Measurements from ENCODE around the gene C11orf97. TPM values are rescaled to one million over a fixed set of nuclear protein-coding genes. Genes with fewer than 3 reads are reported as not detected.
A peak's percentile ranks its signal among the peaks of the same experiment; 100 is the strongest.

Gene C11orf97
- total and polyA plus RNA-seq, 2 of the 13 experiments (the other 11 are each of a cell fraction or from before 2014, with no cell fraction given), result 0.35 TPM; not detected in 1

DNA sequence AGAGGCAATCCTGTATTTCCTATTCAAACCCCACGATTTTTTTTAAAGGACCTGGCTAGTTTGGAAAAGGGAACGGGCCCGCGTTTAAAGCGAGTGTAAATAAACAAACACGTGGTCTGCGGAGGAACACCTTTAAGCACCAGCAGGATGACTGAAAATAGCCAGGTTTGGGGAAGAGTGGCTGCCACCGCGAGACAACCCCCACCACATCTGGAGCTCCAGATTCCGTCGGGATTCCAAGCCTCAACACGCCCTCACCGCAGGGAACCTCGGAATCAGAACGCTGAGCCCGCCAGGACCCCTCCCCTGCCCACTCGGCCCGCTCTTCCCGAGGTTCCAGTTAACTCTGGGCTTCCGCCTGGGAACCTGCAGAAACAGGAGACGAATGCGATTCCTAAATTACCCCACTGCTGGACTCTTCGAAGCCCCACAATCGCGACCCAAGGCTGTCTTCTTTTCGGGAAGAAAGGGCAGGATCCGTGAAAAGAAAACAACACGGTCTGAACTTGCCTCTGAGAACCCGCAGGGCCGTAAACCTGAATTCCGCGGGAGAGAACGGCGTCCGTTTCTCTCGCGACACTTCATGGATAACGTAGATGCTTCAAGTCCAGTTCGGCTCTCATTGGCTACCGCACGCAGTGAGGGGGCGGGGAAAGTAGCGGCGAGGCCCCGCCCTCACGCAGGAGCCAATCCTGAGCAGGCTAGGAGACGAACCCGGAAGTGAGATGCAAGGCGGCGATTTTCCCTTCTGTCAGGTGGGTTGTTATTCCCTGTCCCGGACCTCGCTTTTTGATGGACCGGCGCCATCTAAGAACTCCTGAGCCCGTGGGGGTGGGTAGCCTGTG lies 18.8 kb upstream of the C11orf97 start, which contains the start of the genes ANKRD49 and MRE11 (continued):
- TF ChIP-seq ZNF598 (CRISPR knock-in tag; IDR thresholded peaks at IDR 0.05; ENCODE audit: borderline replicate concordance) (peak; percentile 77; the same call in 1 of the 2 replicates), KDM6A (CRISPR knock-in tag; IDR thresholded peaks at IDR 0.05; ENCODE audit: low read depth) (no peak), ZNF225 (CRISPR knock-in tag; IDR thresholded peaks at IDR 0.05) (no peak), KDM1A (CRISPR knock-in tag; IDR thresholded peaks at IDR 0.05) (no peak), ATF7-NPFF (CRISPR knock-in tag; IDR thresholded peaks at IDR 0.05; ENCODE audit: low read depth) (no peak), TMF1 (CRISPR knock-in tag; IDR thresholded peaks at IDR 0.05; ENCODE audit: low read depth) (no peak), SMAD9 (CRISPR knock-in tag; IDR thresholded peaks at IDR 0.05) (no peak), FOXO1 (CRISPR knock-in tag; IDR thresholded peaks at IDR 0.05) (no peak), SMAD1 (CRISPR knock-in tag; IDR thresholded peaks at IDR 0.05; ENCODE audit: borderline replicate concordance, low read depth) (no peak), BRCA1 (CRISPR knock-in tag; IDR thresholded peaks at IDR 0.05) (no peak), EHMT2 (IDR thresholded peaks at IDR 0.05; ENCODE audit: borderline replicate concordance, low read depth, low read length) (no peak), TP53 (CRISPR knock-in tag; conservative IDR thresholded peaks at IDR 0.05) (no peak)
- TF ChIP-seq, protein P1, sequence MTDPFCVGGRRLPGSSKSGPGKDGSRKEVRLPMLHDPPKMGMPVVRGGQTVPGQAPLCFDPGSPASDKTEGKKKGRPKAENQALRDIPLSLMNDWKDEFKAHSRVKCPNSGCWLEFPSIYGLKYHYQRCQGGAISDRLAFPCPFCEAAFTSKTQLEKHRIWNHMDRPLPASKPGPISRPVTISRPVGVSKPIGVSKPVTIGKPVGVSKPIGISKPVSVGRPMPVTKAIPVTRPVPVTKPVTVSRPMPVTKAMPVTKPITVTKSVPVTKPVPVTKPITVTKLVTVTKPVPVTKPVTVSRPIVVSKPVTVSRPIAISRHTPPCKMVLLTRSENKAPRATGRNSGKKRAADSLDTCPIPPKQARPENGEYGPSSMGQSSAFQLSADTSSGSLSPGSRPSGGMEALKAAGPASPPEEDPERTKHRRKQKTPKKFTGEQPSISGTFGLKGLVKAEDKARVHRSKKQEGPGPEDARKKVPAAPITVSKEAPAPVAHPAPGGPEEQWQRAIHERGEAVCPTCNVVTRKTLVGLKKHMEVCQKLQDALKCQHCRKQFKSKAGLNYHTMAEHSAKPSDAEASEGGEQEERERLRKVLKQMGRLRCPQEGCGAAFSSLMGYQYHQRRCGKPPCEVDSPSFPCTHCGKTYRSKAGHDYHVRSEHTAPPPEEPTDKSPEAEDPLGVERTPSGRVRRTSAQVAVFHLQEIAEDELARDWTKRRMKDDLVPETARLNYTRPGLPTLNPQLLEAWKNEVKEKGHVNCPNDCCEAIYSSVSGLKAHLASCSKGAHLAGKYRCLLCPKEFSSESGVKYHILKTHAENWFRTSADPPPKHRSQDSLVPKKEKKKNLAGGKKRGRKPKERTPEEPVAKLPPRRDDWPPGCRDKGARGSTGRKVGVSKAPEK (CRISPR knock-in tag; IDR thresholded peaks at IDR 0.05; ENCODE audit: borderline replicate concordance), result no peak
- TF ChIP-seq, protein P2, sequence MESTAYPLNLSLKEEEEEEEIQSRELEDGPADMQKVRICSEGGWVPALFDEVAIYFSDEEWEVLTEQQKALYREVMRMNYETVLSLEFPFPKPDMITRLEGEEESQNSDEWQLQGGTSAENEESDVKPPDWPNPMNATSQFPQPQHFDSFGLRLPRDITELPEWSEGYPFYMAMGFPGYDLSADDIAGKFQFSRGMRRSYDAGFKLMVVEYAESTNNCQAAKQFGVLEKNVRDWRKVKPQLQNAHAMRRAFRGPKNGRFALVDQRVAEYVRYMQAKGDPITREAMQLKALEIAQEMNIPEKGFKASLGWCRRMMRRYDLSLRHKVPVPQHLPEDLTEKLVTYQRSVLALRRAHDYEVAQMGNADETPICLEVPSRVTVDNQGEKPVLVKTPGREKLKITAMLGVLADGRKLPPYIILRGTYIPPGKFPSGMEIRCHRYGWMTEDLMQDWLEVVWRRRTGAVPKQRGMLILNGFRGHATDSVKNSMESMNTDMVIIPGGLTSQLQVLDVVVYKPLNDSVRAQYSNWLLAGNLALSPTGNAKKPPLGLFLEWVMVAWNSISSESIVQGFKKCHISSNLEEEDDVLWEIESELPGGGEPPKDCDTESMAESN (CRISPR knock-in tag; conservative IDR thresholded peaks at IDR 0.05), result no peak; the same call in 1 of the 2 replicates
- TF ChIP-seq, protein P3, sequence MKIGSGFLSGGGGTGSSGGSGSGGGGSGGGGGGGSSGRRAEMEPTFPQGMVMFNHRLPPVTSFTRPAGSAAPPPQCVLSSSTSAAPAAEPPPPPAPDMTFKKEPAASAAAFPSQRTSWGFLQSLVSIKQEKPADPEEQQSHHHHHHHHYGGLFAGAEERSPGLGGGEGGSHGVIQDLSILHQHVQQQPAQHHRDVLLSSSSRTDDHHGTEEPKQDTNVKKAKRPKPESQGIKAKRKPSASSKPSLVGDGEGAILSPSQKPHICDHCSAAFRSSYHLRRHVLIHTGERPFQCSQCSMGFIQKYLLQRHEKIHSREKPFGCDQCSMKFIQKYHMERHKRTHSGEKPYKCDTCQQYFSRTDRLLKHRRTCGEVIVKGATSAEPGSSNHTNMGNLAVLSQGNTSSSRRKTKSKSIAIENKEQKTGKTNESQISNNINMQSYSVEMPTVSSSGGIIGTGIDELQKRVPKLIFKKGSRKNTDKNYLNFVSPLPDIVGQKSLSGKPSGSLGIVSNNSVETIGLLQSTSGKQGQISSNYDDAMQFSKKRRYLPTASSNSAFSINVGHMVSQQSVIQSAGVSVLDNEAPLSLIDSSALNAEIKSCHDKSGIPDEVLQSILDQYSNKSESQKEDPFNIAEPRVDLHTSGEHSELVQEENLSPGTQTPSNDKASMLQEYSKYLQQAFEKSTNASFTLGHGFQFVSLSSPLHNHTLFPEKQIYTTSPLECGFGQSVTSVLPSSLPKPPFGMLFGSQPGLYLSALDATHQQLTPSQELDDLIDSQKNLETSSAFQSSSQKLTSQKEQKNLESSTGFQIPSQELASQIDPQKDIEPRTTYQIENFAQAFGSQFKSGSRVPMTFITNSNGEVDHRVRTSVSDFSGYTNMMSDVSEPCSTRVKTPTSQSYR (CRISPR knock-in tag; IDR thresholded peaks at IDR 0.05; ENCODE audit: borderline replicate concordance), result no peak
- TF ChIP-seq, protein P4, sequence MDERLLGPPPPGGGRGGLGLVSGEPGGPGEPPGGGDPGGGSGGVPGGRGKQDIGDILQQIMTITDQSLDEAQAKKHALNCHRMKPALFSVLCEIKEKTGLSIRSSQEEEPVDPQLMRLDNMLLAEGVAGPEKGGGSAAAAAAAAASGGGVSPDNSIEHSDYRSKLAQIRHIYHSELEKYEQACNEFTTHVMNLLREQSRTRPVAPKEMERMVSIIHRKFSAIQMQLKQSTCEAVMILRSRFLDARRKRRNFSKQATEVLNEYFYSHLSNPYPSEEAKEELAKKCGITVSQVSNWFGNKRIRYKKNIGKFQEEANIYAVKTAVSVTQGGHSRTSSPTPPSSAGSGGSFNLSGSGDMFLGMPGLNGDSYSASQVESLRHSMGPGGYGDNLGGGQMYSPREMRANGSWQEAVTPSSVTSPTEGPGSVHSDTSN (CRISPR knock-in tag; IDR thresholded peaks at IDR 0.05), result no peak
- TF ChIP-seq, protein P5, sequence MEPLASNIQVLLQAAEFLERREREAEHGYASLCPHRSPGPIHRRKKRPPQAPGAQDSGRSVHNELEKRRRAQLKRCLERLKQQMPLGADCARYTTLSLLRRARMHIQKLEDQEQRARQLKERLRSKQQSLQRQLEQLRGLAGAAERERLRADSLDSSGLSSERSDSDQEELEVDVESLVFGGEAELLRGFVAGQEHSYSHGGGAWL (CRISPR knock-in tag; IDR thresholded peaks at IDR 0.05), result peak; percentile 40; the same call in 1 of the 2 replicates
- TF ChIP-seq, protein P6, sequence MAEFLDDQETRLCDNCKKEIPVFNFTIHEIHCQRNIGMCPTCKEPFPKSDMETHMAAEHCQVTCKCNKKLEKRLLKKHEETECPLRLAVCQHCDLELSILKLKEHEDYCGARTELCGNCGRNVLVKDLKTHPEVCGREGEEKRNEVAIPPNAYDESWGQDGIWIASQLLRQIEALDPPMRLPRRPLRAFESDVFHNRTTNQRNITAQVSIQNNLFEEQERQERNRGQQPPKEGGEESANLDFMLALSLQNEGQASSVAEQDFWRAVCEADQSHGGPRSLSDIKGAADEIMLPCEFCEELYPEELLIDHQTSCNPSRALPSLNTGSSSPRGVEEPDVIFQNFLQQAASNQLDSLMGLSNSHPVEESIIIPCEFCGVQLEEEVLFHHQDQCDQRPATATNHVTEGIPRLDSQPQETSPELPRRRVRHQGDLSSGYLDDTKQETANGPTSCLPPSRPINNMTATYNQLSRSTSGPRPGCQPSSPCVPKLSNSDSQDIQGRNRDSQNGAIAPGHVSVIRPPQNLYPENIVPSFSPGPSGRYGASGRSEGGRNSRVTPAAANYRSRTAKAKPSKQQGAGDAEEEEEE (CRISPR knock-in tag; IDR thresholded peaks at IDR 0.05; ENCODE audit: borderline replicate concordance), result no peak

Measured in HepG2 (cell line).